SK-N-SH (cell line): ENCODE data around the gene PPP4R3A.

Source experiments
- GATA2 ChIP-seq: sonication (generic); formaldehyde crosslinking; IDR thresholded peaks from 2 replicates; pipeline ENCODE4 v1.5.0; 2020; ENCODE audit warnings: mild to moderate bottlenecking, missing genetic modification reagents
- MXI1 ChIP-seq: IDR thresholded peaks from 2 replicates; pipeline ENCODE4 v1.6.1; 2012; ENCODE audit warnings: mild to moderate bottlenecking, low read depth, low read length, improper control_type of control experiment
- TF ChIP-seq, protein P1 (sequence below): fragments of 200-600 bp; sonication (generic); IDR thresholded peaks from 2 replicates; pipeline ENCODE4 v1.6.1; 2017; ENCODE audit warnings: antibody characterized with exemption, mild to moderate bottlenecking, moderate library complexity
- TF ChIP-seq, protein P2 (sequence below): fragments of 150-350 bp; IDR thresholded peaks from 2 replicates; pipeline ENCODE4 v1.6.1; 2017; ENCODE audit warnings: antibody characterized with exemption, low read length, low read depth, borderline replicate concordance

DNA sequence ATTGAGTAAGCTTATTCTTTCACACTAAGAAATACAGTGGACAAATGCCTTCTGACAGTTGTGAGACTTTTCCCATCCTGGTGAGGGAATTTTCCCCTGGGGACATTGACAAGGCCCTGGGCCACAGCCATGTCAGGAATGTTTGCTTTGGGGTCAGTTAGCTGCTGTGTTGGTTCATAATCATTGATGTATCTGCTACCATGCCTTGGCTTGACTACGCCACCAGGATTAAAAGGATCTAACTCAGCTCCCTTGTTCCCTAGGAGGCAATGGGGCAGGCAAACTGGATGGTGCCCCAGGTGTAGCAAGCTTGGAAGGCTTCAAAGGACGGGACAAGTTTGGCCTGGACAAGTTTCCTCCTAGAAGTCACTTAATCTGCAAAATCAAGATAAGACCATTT is 89.4 kb downstream of the PPP4R3A start:
- TF ChIP-seq GATA2 (CRISPR knock-in tag): no peak
- TF ChIP-seq, protein P1, sequence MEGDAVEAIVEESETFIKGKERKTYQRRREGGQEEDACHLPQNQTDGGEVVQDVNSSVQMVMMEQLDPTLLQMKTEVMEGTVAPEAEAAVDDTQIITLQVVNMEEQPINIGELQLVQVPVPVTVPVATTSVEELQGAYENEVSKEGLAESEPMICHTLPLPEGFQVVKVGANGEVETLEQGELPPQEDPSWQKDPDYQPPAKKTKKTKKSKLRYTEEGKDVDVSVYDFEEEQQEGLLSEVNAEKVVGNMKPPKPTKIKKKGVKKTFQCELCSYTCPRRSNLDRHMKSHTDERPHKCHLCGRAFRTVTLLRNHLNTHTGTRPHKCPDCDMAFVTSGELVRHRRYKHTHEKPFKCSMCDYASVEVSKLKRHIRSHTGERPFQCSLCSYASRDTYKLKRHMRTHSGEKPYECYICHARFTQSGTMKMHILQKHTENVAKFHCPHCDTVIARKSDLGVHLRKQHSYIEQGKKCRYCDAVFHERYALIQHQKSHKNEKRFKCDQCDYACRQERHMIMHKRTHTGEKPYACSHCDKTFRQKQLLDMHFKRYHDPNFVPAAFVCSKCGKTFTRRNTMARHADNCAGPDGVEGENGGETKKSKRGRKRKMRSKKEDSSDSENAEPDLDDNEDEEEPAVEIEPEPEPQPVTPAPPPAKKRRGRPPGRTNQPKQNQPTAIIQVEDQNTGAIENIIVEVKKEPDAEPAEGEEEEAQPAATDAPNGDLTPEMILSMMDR: no peak
- TF ChIP-seq, protein P2, sequence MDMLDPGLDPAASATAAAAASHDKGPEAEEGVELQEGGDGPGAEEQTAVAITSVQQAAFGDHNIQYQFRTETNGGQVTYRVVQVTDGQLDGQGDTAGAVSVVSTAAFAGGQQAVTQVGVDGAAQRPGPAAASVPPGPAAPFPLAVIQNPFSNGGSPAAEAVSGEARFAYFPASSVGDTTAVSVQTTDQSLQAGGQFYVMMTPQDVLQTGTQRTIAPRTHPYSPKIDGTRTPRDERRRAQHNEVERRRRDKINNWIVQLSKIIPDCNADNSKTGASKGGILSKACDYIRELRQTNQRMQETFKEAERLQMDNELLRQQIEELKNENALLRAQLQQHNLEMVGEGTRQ: no peak
- TF ChIP-seq MXI1: no peak
